Natural killer cell (primary cell): ENCODE results near the gene C3. TPM values are rescaled to one million over a fixed set of nuclear protein-coding genes. Genes with fewer than 3 reads are reported as not detected.

Experiments
- ATAC-seq, 3 donors: fragments of 150-1000 bp in 2 of 3; fragments of 200-7000 bp in 1 of 3; cut with Tn5 transposase; 1 replicate in 1 of 3; 2 replicates in 2 of 3; pipeline ENCODE4 v1.10.0; 2021; ENCODE audit warnings: mild to moderate bottlenecking in 2 of 3, moderate library complexity in 2 of 3
- DNase-seq, 2 donors: peaks; one replicate each; pipeline versions ENCODE4 v3.0.0 to v3.0.0-alpha.2; 2013 to 2021; ENCODE audit warnings: mixed read lengths in 1 of 2
- H3K27ac ChIP-seq: one replicate; pipeline ENCODE4 v1.5.1; 2013; ENCODE audit warnings: mild to moderate bottlenecking, low read length
- H3K27me3 ChIP-seq: one replicate; pipeline ENCODE4 v1.6.1; 2013; ENCODE audit warnings: low read length; ENCODE audit not compliant: control insufficient read depth, insufficient read depth
- H3K36me3 ChIP-seq: one replicate; pipeline ENCODE4 v1.6.1; 2013; ENCODE audit warnings: low read length; ENCODE audit not compliant: control insufficient read depth, insufficient read depth
- H3K4me1 ChIP-seq: one replicate; pipeline ENCODE4 v1.6.1; 2013; ENCODE audit warnings: low read length; ENCODE audit not compliant: control insufficient read depth, insufficient read depth
- H3K4me3 ChIP-seq: one replicate; pipeline ENCODE4 v1.5.1; 2013; ENCODE audit warnings: low read length
- H3K9me3 ChIP-seq: one replicate; pipeline ENCODE4 v1.6.1; 2013; ENCODE audit warnings: low read length; ENCODE audit not compliant: control insufficient read depth, insufficient read depth
- H3K27ac Mint-ChIP-seq, 2 donors: one replicate each; pipeline ENCODE4 v1.8.0; 2022; ENCODE audit warnings: mild to moderate bottlenecking in 2 of 2, mixed read lengths in 2 of 2, moderate library complexity in 1 of 2
- H3K27me3 Mint-ChIP-seq, 2 donors: one replicate each; pipeline ENCODE4 v1.8.0; 2022; ENCODE audit warnings: low read depth in 2 of 2, mixed read lengths in 2 of 2
- H3K36me3 Mint-ChIP-seq: one replicate; pipeline ENCODE4 v1.8.0; 2022; ENCODE audit warnings: mixed read lengths
- H3K4me1 Mint-ChIP-seq, 2 donors: one replicate each; pipeline ENCODE4 v1.8.0; 2022; ENCODE audit warnings: mixed read lengths in 2 of 2
- H3K4me3 Mint-ChIP-seq: one replicate; pipeline ENCODE4 v1.8.0; 2022; ENCODE audit warnings: mild to moderate bottlenecking, moderate library complexity, mixed read lengths
- H3K9me3 Mint-ChIP-seq, 2 donors: one replicate each; pipeline ENCODE4 v1.8.0; 2022; ENCODE audit warnings: mixed read lengths in 2 of 2
- WGBS: methylation state at CpG from one replicate; pipeline ENCODE4 v1.1.7; 2013; ENCODE audit warnings: missing lambda C conversion rate; ENCODE audit not compliant: insufficient coverage; 5-methylcytosine and 5-hydroxymethylcytosine counted together
- intact Hi-C: fragments of 100-400 bp; cut with micrococcal nuclease; formaldehyde crosslinking; loops from one replicate; pipeline ENCODE4 v1.14.2; 2022
- total RNA-seq, 4 donors: library from RNA; stranded (reverse); fragments of 120-200 nt in 1 of 4; gene quantifications; one replicate each; pipeline versions ENCODE4 v1.2.3 to v1.2.4, GENCODE V29; 2013 to 2022
- TF ChIP-seq, protein P1 (sequence below): fragments of 200-600 bp; IDR thresholded peaks from one replicate; pipeline ENCODE4 v1.8.0; 2022; ENCODE audit warnings: antibody characterized with exemption

Gene C3
- total RNA-seq, 3 donors from 2014 or later (not counting 1 experiment from before 2014, with no cell fraction given), result 0.38 to 5.5 TPM; not detected in 1

DNA sequence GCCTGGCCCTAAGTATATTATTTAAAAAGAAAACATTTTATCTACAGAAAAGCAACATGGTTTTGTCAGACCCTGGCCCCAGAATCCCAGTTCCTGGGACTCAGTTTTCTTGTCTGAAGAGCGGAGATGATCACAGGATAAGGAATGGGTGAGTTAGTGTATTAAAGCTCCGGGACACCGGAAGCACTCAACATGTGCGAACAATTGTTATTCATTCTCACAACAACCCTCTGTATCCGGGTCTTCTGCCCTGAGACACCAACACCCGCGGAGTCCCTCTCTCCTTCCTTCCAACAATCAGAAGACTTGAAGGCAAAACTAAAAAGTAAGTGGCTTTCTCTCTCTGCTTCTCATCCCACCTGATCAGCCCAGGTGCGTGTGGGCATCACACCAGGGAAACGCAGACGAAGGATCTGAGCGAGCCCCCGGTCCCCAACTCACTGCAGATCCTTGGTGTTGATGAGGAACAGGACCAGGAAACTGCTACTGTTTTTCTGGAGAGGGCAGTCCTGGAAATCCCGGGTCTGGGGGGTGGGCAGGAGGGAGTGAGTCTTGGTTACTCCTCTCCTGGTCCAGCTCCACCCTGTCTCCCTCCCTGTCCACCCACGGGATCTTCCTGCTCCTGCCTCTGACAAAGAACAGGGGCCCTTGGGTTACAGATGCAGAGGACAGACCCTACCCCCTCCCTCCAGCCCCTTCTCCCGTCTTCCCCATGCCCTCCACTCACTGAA is 14.9 kb upstream of the C3 start:
- no peak overlapping the region for H3K4me3 ChIP-seq
- no peaks in the 10 kb centered on the region for H3K27me3 ChIP-seq

DNA sequence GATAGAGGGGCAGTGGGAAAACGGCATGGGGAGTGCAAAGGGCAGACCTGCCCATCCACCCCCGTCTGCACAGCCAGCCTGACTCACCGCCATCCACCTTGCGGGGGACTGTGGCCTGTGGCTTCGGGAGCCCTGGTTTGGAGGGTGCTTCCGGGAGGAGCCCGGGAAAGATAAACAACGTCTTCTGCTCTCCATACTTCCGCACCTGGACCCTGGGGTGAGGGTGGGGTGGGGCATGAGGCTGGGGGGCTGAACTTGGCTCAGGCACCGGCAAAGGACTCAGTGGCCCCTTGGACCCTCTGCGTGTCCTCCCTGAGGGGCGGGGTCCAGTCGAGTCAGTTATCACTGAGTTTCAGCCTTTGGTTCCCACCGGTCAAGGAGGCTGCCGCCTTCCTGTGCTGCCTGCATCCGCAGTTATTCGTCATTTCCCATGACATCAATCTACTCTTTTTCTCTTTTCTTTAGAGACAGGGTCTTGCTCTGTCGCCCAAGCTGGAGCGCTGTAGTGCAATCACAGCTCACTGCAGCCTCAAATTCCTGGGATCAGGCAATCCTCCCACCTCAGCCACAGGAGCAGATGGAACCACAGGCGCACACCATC is 13.7 kb upstream of the C3 start:
- no peak for DNase-seq
- no peak overlapping the region for H3K4me3 Mint-ChIP-seq
- Histone ChIP-seq H3K27ac (no peak overlapping the region), H3K4me3 (no peak overlapping the region), H3K36me3 (peaks cover 27% of the 10 kb centered on the region), H3K27me3 (no peaks in the 10 kb centered on the region), H3K9me3 (no peaks in the 10 kb centered on the region), H3K4me1 (peaks cover 34% of the 10 kb centered on the region)
- peak overlapping the region; percentile 29 to 73 for H3K27ac Mint-ChIP-seq
- H3K4me1 Mint-ChIP-seq, result peaks cover 28 to 32% of the 10 kb centered on the region in 2 donors
- H3K27me3 Mint-ChIP-seq, result no peaks in the 10 kb centered on the region
- TF ChIP-seq, protein P1, sequence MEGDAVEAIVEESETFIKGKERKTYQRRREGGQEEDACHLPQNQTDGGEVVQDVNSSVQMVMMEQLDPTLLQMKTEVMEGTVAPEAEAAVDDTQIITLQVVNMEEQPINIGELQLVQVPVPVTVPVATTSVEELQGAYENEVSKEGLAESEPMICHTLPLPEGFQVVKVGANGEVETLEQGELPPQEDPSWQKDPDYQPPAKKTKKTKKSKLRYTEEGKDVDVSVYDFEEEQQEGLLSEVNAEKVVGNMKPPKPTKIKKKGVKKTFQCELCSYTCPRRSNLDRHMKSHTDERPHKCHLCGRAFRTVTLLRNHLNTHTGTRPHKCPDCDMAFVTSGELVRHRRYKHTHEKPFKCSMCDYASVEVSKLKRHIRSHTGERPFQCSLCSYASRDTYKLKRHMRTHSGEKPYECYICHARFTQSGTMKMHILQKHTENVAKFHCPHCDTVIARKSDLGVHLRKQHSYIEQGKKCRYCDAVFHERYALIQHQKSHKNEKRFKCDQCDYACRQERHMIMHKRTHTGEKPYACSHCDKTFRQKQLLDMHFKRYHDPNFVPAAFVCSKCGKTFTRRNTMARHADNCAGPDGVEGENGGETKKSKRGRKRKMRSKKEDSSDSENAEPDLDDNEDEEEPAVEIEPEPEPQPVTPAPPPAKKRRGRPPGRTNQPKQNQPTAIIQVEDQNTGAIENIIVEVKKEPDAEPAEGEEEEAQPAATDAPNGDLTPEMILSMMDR, result no peak
- WGBS, result 96% methylated on average over 20 of the region's 20 CpGs
- H3K9me3 Mint-ChIP-seq, result no peaks in the 10 kb centered on the region
- no peak for ATAC-seq
- H3K36me3 Mint-ChIP-seq, result no peaks in the 10 kb centered on the region
- intact Hi-C loops, result no loop called here

More for the DNA sequence above, 14.9 kb upstream of the C3 start:
- no peak for ATAC-seq
- H3K4me3 Mint-ChIP-seq, result no peak overlapping the region
- no peak for DNase-seq
- H3K9me3 Mint-ChIP-seq, result no peaks in the 10 kb centered on the region
- Histone ChIP-seq H3K27ac (peak overlapping the region; percentile 94), H3K36me3 (peaks cover 22% of the 10 kb centered on the region), H3K4me1 (peaks cover 44% of the 10 kb centered on the region), H3K9me3 (no peaks in the 10 kb centered on the region)
- peak overlapping the region; percentile 98 for H3K27ac Mint-ChIP-seq
- TF ChIP-seq, protein P1, result no peak
- H3K36me3 Mint-ChIP-seq, result no peaks in the 10 kb centered on the region
- peaks cover 29 to 39% of the 10 kb centered on the region in 2 donors for H3K4me1 Mint-ChIP-seq
- H3K27me3 Mint-ChIP-seq, result no peaks in the 10 kb centered on the region
- 96% methylated on average over 14 of the region's 15 CpGs for WGBS
- intact Hi-C loops, result loop anchor here (5.0 kb wide), 1 partner anchor 218 kb away; no protein-coding TSS in a partner anchor

DNA sequence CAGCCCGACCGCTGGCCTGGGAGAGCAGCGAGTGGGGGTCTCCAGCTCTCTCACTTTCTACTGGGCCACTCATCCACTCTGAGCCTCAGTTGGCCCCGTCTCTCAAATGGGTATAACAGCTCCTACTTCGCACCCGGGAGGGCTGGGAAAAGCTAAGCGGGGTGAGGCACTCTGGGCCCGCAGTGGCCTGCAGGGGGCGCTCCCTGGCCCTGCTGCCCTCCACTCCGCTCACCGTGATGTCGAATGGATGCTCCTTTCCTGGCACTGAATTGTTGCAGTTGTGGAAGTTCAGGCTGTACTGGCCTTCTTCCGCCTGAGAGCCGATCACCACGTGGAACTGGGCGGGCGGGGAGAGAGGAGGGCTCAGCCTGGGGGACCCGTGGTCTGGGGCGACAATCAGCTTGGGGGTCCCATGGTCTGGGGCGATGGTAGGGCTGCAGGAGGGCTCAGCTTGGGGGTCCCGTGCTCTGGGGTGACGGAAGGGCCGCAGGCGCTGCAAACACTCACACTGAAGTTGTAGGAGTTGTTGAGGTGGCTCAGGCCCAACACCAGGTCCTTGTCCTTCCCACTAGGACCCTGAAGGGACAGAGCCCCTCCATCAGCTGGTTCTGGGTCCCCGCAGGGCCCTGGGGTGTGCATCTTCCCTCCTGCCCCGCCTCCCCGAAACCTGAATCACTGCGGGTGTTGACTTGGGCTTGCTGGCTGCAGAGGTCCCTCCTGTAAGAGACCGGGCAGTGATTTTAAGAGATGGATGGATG is 13.1 kb upstream of the C3 start:
- no peak for ATAC-seq
- no peak overlapping the region for H3K4me3 Mint-ChIP-seq
- DNase-seq, result peak in 1 of 2 donors; percentile 33
- no peaks in the 10 kb centered on the region for H3K27me3 Mint-ChIP-seq
- no peak overlapping the region for H3K27ac ChIP-seq
- TF ChIP-seq, protein P1, result no peak
- H3K36me3 ChIP-seq, result peaks cover 27% of the 10 kb centered on the region
- no peaks in the 10 kb centered on the region for H3K9me3 Mint-ChIP-seq
- intact Hi-C loops, result no loop called here
- peaks cover 31% of the 10 kb centered on the region for H3K4me1 ChIP-seq
- H3K4me1 Mint-ChIP-seq, result peaks cover 21 to 26% of the 10 kb centered on the region in 2 donors
- H3K9me3 ChIP-seq, result no peaks in the 10 kb centered on the region
- no peaks in the 10 kb centered on the region for H3K36me3 Mint-ChIP-seq
- no peak overlapping the region for H3K4me3 ChIP-seq
- no peak overlapping the region for H3K27ac Mint-ChIP-seq
- 98% methylated on average over 29 of the region's 29 CpGs for WGBS
- no peaks in the 10 kb centered on the region for H3K27me3 ChIP-seq
